GM12874 (cell line): Measurements from ENCODE around the gene GZMM.
A peak's percentile ranks its signal among the peaks of the same experiment; 100 is the strongest.

Source experiments
- TF ChIP-seq, protein P1 (sequence below): IDR thresholded peaks from 2 replicates; pipeline ENCODE4 v1.5.1; 2011; ENCODE audit warnings: low read depth, mild to moderate bottlenecking, control low read depth, low read length, moderate library complexity; ENCODE audit not compliant: insufficient read depth

The GZMM gene

GRCh38 chr19:497869-498510 lies 45.9 kb upstream of the GZMM start:
- TF ChIP-seq, protein P1, sequence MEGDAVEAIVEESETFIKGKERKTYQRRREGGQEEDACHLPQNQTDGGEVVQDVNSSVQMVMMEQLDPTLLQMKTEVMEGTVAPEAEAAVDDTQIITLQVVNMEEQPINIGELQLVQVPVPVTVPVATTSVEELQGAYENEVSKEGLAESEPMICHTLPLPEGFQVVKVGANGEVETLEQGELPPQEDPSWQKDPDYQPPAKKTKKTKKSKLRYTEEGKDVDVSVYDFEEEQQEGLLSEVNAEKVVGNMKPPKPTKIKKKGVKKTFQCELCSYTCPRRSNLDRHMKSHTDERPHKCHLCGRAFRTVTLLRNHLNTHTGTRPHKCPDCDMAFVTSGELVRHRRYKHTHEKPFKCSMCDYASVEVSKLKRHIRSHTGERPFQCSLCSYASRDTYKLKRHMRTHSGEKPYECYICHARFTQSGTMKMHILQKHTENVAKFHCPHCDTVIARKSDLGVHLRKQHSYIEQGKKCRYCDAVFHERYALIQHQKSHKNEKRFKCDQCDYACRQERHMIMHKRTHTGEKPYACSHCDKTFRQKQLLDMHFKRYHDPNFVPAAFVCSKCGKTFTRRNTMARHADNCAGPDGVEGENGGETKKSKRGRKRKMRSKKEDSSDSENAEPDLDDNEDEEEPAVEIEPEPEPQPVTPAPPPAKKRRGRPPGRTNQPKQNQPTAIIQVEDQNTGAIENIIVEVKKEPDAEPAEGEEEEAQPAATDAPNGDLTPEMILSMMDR = no peak

DNA sequence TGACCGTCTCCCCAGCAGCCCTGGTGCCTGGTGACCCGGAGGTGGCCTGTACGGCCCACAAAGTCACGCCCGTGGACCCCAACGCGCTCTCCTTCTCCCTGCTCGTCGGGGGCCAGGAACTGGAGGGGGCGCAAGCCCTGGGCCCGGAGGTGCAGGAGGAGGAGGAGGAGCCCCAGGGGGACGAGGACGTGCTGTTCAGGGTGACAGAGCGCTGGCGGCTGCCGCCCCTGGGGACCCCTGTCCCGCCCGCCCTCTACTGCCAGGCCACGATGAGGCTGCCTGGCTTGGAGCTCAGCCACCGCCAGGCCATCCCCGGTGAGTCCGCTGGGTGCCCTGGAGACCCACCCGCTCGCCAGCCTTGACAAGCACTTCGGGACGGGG lies 45.4 kb upstream of the GZMM start:
- TF ChIP-seq, protein P1 = no peak

DNA sequence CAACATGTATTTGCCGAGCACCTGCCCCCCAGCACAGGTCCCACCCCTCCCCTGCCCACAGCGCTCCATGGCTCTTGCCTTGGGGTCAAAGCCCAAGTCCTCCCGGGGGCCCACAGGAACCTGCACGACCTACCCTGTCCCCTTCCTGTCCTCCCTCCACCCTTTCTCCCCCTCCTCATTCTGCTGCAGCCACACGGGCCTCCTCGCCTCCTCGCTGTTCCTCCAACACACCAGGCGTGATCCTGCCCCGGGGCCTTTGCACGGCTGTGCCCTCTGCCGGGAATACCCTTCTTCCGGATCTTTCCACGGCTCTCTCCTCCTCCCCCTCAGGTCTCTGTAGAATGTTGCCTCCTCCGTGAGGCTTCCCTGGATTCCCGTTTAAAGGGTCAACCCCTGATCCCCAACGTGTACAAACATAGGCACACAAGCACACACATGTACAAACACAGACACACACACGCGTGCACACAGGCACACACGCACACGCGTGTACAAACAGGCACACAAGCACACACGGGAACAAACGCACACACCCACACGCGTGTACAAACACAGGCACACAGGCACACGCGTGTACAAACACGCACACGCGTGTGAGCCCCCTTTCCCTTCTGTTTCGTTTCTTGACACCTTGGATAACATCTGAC lies 44.8 kb upstream of the GZMM start:
- TF ChIP-seq, protein P1 = no peak

DNA sequence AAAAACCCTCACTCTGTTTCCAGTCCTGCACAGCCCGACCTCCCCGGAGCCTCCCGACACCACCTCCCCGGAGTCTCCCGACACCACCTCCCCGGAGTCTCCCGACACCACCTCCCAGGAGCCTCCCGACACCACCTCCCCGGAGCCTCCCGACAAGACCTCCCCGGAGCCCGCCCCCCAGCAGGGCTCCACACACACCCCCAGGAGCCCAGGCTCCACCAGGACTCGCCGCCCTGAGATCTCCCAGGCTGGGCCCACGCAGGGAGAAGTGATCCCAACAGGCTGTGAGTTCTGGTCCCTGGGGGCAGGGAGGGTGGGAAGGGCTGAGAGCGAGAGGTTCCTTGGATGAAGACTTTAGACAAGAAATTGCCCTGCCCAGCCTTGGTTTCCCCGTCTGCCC lies 42.2 kb upstream of the GZMM start:
- TF ChIP-seq, protein P1 = no peak

DNA sequence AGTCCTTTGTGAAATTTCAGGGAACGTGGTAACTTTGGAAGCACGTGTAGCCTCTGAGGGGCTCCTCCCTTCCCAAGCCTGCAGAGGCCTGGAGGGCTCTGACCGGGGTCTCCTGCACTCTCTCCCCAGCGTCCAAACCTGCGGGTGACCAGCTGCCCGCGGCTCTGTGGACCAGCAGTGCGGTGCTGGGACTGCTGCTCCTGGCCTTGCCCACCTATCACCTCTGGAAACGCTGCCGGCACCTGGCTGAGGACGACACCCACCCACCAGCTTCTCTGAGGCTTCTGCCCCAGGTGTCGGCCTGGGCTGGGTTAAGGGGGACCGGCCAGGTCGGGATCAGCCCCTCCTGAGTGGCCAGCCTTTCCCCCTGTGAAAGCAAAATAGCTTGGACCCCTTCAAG lies 39.2 kb upstream of the GZMM start:
- TF ChIP-seq, protein P1 = no peak

DNA sequence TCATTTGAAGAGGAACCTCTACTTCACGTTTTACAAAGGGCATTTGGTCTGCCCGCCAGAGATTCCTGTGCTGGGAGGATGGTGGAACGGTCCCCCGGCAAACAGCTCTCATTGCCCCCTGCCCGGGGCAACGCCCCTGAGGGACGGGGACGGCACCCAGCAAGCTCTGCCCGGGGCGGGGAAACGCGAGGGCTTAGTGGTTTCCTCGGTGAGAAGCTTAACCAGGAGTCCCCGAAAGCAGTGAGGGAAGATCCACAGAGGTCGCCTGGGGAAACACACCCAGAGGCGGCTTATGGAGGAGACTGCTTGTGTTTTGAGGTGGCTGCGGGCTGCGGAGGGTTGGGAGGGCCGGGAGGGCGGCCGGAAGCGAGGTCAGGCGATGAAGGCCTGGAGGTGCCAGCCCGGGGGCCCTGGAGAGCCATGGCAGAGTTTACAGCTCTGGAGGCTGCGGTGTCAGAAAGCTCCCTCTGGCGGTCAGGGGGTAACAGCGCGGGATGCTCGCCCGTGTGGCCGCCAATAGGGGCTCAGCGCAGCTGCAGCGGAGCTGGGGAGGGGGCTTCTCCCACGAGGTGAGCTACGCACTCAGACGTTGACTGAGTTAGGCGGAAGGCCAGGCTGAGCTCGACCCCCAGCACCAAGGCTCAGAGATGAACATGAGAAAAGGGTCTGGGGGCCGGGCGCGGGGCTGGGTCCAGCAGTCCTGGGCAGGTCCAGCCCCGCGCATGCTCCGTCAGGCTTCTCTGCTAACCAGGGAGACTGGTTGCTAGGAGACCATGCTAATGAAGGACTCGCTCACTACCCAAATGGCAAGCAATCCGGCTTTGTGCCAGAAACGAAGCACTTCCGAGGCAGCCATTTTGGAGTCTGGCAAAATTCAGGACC lies 37.2 kb upstream of the GZMM start:
- TF ChIP-seq, protein P1 = peak; percentile 99
